GM12891 (cell line): Measurements from ENCODE around the gene BMP6.

Experiments used
- POLR2A ChIP-seq: IDR thresholded peaks from 2 replicates; pipeline ENCODE4 v1.6.1; 2011; ENCODE audit warnings: low read depth, low read length, control low read depth
- POLR2AphosphoS5 ChIP-seq: IDR thresholded peaks from 2 replicates; pipeline ENCODE4 v1.6.1; 2011; ENCODE audit warnings: low read depth, low read length, control low read depth

DNA sequence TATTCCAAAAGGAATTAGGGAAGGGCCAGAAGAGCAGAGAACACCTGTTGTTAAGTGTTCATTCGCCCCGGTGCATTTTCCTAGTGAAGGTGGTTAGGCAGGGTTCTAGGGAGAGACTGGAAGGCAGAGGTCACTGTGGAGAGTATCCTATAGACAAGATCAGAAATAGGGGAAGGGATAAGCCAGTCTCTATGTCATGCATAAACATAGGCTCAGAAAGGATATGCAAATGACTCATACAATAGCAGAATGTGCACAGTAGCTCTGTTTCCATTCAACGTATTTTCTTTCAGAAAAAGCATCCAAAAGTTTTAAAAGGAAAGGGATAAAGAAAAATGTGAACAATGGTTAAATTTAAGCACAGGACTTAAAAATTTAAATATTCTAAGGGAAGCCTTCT lies 47.4 kb downstream of the BMP6 start:
- no peak for TF ChIP-seq POLR2AphosphoS5
- TF ChIP-seq POLR2A: no peak
